Activated CD8-positive, alpha-beta memory T cell treated with anti-CD3 and anti-CD28 coated beads, Interleukin-2, amount 50 U/mL, for 24 hours (primary cell): ENCODE data around the gene SLCO3A1.
"Not testable (repeated sequence)": the region's sequence is repeated elsewhere in the genome, so short reads cannot be mapped to it uniquely, and the experiment has no call there.

Experiments used
- DNase-seq: peaks from one replicate; pipeline ENCODE4 v3.0.0-alpha.2; 2020; ENCODE audit errors: extremely low read depth

Gene SLCO3A1

DNA sequence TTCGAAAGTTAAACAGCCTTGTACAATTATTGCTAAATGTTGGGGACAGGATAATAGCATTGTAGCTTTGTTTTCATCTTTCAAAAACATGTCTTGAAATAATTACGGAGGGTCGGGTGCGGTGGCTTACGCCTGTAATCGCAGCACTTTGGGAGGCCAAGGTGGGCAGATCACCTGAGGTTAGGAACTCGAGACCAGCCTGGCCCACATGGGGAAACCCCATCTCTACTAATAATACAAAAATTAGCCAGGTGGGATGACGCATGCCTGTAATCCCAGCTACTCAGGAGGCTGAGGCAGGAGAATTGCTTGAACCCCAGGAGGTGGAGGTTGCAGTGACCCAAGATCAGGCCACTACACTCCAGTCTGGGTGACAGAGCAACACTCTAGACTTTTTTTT lies 216.7 kb downstream of the SLCO3A1 start:
- not testable (repeated sequence) for DNase-seq

DNA sequence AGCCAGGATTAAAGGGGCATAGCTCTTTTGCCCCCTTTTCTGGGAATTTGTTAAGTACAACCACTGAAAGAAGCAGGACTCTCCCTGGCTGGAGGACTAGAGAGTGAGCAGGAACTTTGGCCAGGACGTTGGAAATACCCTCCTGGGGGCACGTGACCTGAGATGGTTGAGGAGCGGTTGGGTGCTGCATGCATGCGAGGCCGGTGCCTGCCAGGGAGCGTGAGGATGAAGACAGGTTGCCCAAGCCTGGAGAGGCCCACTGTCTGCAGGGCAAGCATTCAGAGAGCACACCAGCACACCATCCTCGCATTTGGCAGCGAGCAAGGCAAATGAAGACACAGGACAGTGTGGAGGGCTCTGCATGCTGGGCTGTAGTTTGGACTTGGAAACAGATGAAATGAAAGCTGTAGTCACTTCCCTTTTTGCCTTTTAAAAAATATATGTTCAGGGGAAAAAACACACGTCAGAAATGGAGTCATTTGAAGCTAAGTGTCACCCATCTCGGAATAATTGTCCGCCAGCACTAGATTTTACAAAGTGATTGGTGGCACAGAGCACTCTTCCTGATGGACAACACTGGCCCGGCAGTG lies 217.6 kb downstream of the SLCO3A1 start:
- no peak for DNase-seq

DNA sequence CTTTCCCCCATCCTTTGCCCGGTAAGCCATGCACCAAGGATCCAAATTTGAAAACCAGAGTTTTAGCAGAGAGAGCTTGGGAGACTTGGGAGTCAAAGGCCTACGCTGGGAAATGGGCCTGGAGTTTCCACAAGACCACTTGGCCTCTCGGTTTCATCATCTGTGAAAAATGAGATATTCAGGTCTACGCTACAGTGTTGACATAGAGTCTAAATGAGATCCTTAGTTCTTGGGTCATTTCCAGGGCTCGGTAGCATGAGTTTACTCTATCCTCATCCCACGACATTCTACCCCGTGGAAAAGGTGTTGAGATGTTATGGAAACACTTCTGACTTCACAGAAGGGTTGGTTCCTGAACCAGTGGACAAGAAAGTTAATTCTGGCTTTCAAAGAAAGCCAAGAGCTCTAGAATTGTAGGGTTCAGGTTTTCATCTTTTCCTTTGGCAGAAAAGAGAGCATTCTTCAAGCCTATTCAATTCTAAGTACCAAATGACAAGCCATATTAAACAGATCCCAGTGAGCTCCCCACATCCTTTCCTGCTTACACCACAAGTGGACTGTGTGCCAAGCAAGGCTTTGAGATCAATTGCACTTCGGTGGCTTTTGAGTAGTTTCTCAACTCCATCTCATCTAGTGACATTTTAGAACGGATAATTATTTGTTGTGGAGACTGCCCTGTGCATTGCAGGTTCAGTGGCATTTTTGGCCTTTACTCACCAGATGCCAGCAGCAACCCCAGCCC lies 219.7 kb downstream of the SLCO3A1 start:
- DNase-seq: no peak

DNA sequence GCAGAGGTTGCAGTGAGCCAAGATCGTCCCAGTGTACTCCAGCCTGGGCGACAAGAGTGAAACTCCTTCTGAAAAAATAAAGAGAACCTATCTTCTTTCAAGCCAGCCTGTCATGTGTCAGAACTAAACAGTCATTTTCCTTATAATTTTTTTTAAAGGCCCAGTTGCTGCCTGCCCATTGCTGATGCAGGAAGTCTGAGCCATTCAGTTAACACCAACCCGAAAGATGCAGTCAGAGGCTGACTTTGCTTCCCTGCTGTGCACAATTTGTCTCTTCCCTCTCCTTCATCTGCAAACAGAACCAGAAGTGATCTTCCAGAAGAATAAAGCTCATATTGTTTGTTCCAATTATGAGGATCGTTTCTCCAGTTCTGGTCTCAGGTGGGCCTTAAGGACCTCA lies 220.6 kb downstream of the SLCO3A1 start:
- no peak for DNase-seq

DNA sequence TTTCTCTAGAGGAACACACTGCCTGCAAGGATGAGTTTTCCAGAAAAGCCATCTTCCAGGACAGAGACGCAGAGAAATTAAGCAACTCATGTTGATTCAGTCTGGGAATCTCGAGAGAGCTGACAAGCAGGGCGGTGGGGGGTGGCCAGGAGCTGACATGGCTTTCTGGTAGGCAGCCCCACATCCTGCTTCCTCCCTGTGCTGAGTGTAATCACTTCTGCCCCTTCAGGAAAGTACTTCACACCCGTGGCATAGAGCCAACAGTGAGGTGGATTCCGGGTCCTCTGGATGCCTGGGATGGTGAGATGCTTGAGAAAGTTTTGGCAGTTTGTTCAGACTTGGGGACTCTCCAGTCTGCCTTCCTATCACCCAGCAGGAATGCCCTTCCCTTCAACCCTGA lies 221.1 kb downstream of the SLCO3A1 start:
- no peak for DNase-seq

DNA sequence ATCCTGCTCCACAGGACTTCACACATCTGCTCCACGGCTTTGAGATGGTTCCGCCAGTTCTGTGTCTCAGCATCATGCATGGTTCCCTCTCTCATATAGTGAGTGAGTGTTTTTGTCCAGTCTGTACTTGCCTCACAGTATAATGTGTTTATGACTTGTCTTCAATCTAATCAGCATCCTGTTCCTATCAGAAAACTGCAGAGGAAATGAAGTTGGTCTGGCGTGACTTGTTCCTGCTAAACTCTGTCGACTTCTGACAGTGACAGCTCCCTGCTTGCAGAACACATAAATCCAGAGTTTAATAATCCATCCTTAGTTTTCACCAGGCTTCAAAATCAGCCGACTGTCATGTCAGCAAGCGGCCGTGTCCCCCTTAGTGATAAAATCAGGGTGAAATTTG lies 222.3 kb downstream of the SLCO3A1 start:
- DNase-seq: no peak

DNA sequence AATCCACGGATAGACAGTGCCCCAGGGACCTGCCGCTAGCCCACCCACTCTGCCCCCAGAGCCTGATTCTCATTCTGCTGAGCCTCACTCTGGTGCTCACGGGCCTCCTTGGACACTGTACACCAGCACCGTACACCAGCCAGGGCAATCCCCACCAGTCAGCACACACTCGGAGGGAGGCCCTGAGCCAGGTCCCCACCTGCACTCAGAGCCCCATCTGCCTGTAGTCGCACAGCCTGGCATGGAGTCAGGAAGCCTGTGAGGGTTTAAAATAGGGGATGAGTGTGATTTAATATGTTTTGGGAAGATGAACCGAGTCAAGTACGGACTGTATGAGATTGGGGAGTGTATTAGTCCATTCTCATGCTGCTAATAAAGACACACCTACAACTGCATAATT lies 223.0 kb downstream of the SLCO3A1 start:
- DNase-seq: no peak

DNA sequence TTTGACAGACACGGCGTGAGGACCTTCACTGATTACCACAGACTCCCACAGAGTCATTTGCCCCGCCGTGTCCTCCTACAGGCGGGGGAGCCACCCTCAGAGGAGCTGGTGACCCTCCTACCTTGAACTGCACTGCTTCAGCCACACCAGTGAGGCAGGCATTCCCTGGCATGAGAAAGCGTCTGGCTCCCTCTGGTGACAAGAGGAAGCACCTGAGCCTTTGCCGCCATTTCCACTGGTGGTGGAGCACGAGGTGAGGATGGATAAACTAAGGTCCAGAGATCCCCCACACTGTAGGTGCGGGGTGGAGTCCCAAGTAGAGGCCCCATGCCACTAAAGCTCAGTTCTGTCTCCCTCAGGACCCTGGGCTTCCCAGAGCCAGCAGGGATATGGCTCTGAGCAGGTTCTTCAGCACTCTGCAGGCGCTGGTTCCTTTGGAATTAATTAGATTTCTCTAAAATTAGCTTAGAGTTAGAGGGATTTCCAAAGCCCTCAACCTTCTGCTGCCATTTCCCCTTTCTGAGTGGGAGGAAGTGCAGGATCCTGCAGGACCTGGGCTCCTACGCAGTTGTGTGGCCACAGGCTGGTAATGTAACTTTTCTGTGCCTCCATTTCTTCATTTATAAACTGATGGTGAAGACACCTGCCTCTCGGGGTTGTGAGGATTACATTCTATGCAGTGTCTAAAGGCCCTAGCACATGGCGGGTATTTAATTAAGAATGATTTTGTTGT lies 224.0 kb downstream of the SLCO3A1 start:
- DNase-seq: peak; percentile 36

DNA sequence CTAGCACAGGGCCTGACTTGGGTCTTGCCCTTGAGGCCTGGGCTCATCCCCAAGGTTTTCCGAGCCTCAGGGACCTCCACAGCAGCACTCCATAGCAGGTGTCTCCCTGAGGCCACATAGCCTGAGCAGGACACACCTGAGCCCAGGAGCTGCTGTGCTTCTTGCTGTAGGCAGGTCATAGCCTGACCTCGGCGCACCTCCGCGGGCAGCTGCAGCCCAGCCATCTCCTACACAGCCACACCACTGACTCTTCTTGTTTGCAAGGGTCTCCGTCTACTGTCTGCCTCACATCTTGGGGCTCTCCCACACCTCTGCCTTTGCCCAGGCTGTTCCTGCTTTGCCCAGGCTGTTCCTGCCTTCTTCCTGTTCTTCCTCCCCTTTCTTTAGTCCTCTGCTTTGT lies 224.8 kb downstream of the SLCO3A1 start:
- no peak for DNase-seq

DNA sequence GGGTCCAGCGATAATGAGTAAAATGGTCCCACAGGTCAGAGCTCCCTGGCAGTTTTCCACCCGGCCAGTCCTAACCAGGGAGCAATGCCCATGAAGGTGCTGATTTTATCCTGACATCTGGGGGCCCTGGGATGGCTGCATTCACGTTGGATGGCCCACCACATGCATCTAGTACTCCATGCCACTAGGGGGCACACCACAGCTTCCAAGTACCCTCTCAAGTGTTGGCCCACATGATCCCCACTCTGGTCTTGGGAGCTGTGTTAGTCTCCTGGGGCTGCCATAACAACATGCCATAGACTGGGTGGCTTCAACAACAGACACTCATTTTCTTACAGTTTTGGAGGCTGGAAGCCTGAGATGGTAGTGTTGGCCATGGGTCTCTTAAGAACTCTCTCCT lies 225.5 kb downstream of the SLCO3A1 start:
- DNase-seq: no peak

DNA sequence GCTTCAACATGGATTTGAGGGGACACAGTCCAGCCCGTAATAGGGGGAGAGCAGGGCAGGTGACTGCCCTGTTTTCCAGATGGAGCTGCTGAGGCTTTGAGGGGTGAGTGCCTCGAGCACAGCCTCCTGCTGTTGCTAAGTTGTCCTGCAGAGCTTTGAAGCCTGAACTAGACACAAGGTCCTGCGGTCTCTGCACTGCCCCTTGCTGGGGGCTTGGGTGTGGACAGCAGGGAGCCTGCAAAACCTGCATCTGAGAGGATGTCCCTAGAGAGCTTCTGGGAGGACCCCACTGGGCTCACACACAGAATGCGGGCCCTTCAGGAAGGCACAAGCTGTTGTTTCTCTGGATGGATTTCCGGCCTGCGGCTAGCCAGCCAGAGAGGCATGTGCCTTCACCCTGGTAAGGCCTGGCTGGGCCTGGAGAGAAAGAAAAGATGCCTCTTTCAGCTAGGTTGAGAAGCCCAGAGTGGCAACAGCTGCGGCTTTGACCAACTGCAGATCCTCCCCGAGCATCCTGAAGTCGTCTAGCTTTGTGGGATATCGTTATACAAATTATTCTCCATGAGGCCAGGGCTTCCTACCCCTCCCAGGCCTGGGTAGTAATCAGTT lies 226.2 kb downstream of the SLCO3A1 start:
- DNase-seq: no peak

DNA sequence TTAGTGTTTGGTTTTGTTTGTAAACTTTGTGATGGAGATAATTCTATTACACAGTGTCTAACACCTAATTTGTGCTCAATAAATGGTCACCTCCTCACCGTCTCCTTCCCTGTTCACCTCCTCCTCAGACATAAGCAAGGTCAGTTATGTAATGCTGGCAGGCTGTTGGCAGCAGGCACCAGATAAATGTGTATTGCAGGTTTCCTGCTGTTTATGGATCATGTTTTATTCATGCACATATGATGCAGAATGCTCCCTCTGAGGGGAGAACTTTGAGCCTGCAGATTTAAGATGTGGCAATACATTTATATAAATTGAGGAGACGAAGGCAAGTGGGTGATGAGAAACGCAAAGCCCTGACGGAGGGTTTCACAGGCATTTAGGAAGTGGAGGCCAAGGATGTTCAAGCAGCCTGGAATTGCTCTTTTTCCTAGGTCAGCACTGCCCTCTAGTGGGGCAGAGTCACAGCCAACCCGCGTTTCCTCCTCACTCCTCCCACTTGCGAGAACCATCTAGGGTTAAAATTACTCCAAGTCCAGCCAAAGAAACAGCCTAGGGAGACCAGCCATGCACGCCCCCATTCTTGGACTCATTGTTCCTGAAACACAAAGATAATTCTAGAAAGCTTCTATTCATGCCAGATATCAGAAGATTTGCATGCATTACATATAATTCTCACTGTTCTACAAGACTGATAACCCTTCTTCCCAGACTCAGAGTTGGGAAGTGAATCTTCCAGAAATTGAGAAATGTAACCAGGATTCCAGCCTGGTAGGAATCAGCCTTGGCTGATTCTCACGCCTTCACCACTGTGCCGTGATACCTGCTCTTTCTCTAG lies 228.7 kb downstream of the SLCO3A1 start:
- DNase-seq: no peak

DNA sequence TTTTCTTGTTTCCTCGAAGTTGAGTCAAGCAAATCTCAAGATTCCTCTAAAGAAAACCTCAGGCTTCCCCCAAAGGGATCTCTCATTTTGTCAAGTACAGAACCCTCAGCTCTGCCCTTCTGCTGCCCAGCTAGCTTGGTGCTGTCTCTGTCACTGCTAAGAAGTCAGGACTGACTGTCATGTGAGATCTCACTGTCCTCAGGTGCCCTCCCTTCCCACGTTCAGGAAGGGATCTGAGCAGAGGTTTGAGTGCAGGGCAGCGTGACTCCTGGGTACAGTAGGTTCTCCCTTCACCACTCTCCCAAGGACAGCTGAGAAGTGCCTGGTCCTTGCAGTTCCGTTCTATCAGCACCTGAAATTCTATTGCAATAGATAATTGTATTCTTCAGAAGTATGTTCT lies 229.7 kb downstream of the SLCO3A1 start:
- no peak for DNase-seq

DNA sequence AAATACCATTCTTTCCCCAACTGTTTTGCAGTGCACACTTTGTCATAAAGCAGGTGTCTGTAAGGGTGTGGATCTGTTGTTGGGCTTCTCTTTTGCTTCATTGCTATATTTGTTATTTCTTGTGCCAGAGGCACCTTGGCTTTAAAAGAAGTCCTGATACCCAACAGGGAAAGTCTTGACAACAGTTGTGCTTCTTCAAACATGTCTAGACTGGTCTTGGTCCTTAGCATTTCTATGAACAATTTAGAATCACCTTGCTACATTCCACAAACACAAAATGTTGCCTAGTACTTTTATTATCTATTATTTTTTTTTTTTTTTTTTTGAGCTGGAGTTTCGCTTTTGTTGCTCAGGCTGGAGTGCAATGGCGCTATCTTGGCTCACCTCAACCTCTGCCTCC lies 233.7 kb downstream of the SLCO3A1 start:
- no peak for DNase-seq

DNA sequence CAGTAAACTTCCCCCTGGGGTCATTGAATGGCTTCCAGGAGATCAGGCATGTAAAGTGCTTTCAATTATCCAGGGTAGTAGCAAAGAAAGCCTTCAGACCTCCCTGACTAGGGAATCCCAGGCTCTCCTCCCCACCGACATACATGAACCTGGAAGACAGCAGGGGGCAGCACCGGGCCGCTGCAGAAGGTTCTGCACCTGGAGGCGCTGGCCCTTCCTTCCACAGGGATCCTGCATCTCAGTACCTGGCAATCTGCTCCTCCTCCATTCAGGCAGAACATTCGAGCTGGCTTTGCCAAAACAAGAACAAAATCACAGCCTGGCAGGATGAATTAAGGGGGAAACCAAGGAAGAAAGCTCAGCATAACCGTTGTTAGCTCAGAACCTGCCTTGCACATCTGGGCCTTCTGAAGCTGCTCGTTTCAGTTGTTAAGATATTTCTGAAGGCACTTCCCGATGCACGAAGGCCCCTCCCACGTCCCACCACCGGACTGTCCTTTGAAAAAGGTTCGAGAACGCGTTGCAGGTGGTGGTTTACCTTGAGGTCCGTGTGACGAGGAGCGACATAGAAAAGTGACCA lies 237.7 kb downstream of the SLCO3A1 start:
- DNase-seq: no peak

DNA sequence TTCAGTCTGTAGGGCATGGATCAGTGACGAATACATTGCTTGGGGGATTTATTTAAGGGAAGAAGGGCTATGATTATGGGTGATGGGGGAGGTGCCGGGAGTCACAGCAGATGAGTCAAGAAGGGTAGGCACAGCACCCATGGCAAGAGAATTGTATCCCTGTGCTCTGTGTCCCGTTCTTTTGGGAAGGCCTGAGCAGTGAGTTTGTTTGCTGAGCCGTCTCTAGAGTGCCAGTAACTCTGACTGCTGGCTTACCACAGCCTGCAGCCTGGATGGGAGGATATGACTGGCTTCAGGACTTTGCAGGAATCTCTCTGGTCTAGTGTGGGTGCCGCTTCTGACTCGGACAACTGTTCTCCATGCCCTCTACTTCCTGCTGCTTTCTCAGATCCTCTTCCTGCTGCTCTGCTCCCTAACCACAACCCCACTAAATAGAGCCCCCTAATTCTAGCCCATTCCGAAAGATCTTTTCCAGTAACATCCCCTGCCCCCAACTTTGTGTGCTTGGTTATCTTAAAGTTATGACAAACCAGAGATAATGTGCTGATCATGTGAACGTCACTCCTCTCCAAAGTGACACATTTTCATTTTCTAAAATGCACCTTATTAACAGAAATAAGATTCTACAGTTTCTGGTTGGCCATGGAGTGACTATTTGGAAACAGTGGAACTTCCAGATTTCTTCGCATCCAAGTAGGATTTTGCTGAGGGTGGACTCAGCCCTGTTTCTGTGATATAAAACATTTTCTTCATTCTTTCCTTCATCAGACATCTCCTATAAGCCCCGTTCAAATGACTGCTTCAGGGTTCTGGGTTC lies 239.0 kb downstream of the SLCO3A1 start:
- DNase-seq: no peak

DNA sequence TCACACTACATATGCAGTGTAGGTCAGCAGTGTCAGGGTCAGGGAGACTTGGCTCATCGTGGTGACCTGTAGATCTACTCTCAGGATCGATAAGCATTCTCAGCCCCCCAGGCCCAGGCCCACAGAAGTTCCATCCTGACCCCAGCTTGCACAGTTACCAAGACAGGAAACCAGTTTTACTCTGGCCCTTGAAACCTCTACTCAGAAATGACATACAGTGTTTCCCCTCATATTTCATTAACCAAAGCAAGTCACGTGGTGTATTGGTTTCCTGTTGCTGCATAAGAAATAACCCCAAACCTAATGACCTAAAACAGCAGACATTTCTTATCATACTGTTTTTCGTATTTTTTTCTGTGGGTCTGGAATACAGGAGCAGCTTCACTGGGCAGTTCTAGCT lies 242.2 kb downstream of the SLCO3A1 start:
- DNase-seq: no peak

DNA sequence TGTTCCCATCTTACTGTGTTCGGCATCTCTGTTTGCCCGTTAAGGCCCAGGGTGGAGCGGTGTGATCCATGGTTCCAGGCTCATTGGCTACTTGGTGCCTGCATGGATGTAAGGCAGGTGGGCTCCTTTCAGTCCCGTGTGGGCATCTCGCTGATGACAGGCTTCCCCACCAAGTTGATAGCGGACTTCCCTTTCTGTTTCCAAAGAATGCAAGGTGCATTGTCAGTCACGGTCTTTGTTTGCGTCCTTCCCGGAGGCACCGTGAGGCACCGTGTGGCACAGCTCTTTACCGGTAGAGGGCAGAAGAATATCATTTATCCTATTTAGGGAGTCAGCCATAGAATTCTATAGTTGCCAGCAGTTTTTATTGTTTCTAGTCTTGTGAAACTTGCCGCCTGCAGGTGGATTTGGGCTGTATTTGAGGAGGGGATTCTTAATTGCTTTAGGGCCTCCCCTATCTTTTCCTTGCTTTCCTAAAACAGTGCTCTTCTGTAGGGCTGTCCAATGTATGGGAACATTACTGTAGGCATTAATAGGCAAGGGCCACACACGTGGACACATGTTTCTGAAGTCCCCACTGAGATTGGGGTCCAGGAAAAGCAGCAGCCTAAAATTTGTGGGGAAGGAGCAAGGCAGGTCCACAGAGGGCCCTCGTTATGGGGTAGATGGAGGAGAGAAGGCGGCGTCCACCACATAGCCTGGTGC lies 244.1 kb downstream of the SLCO3A1 start:
- no peak for DNase-seq

DNA sequence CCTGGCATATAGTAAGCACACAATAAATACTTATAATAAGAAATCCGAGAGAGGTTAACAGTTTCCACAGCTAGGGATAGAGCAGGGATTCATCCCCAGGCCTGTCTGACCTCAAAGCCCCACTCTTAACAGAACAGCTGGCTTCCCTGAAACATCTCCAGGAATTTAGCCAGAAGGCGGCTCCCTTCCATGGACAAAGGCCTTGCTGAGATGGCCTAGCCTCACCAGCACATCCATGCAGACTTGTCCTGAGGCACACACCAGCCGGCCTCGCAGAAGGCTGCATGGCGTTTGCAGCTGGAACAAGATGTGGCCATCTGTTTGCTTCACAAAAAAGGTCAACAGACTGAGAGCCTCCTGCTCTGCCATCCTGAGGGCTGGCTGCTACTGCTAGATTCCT lies 245.4 kb downstream of the SLCO3A1 start:
- no peak for DNase-seq

DNA sequence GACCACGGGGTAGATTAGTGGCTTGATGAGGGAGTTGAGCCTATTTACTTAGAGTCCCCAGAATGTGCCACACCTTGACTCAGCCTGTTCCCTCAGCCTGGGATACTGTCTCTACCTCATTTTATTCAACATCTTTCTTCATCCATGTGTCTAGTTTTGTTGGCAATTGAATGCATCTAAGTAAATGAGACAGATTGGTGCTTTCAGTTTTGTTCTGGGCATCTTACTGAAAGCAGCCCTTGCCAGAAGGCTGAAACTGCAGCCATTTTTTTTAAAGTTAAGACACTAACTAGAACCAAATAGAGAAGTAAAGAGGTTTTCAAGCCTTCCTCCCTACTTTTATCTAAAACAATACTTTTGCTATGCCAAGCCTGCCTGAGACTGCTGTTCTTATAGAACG lies 246.8 kb downstream of the SLCO3A1 start:
- no peak for DNase-seq
